Activated T-helper 1 cell treated with anti-CD3 and anti-CD28 coated beads, Interleukin-2, amount 50 U/mL, for 16 hours (primary cell): ENCODE measurements around the gene ERI3.

ENCODE experiments used
- DNase-seq, 2 donors: peaks; one replicate each; pipeline ENCODE4 v3.0.0-alpha.2; 2020; ENCODE audit warnings: low read depth in 1 of 2, low spot score in 1 of 2

ERI3 gene

DNA sequence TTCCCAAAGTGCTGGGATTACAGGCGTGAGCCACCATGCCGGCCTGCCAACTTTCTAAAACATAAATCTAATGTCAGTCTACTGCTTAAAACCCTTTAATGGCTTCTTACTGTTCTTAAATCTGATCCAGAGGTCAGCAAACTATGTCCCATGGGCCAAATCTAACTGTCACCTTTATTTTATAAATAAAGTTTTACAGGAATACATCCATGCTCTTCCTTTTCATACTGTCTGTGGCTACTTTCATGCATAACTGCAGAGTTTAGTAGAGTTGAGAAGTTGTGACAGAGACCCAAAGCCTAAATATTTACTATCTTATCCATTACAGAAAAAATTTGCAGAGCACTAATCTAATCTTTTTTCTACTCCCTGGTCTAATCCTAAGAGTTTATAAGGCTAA, 3.8 kb downstream of the ERI3 start:
- DNase-seq, result no peak

DNA sequence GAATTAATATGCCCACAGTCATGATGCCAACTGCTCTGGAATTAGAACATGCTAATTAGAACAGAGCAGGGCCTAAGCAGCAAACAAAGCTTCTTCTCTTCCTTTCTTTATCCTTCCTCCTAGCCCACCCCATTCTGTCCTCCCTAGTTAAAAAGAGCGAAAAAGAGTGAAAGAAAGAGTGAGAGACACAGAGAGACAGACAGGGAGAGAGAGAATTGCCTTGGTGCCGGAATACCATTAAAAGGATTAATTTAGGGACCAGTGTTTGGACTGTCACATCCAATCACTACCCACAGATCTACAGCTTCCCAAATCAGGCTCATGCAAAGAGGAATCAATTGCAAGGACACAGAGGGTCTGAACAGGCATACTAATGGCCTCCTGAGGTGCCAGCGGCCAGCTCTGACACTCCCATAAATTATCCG, 7.0 kb downstream of the ERI3 start:
- no peak for DNase-seq

DNA sequence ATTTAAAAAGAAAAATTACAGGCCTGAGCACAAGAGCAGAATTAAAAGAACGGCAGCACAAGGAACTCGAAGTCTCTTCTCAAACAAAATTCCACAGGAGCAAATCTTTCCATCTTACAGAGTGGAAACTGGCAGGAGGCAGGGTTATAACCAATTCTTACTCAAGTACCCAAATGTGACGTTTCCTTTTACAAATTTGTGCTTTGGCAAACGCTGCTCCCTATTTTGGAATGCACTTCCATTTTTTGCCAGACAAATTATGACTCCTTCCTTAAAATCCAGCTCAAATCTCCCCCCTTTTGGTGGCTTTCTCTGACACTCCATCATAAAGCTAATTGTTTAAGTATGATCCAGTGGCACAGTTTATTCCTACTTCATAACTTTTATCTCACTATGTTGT, 7.8 kb downstream of the ERI3 start:
- DNase-seq, result no peak

DNA sequence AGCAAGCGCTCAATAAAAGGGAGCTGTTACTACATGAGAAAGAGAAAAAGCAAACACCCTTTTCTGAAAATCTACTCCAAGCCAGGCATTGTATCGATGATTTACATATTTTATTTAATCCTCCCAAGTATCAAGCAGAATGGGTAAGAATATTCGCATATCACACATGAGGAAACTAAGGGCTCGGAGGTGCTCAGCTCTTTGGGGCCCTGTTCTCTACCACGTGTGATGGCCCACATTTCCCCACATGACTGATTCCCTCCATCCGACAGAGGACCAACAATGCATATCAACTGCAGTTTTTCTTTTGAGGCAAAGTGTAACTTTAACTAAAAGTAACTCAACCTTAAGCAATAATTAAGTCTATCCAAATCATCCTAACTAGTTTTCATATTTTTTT, 8.2 kb downstream of the ERI3 start:
- no peak for DNase-seq

DNA sequence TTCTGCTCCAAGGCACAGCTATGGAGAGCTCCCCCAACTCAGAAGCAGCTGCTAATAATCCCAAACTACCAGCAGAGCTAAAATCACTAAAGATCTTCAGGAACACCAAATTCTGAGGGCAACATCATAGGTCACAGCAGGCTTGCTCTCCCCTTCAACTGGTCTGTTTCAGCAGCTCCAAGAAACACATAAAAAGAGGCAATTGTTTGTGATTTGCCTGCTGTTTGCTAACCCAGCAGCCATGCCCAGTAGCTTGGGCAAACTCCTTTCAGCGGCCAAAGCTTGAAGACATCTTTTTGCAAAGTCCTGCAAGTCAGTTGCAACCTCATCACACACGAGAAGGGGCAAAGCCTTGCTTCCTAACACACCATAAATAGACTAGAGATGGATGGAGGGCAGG, 8.9 kb downstream of the ERI3 start:
- DNase-seq, result no peak

DNA sequence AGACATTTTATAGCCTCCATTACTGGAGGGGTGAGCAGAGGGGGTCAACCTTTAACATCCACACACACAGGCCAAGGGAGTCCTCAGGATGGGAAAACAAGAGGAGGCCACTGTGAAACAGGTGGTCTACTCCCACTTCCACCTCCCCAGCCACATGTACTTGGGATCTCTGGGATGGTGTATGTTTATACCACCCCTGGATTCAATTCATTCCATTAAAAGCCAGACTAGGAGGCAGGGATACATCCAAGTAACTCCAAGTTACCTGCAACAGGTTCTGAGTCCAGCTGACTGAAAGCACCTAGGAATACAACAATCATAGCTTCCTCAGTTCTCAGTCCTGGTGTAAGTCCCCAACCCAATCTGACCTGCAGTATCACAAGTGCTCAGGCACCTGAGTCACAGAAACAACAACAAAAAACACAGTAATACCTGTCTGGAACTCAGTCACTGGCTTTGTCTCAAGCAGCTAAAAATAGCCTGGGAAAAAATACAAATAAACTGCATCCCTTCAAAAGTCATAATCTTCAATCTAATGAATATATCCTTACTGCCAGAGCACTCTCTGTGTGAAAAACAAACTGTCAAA, 9.8 kb downstream of the ERI3 start:
- no peak for DNase-seq

DNA sequence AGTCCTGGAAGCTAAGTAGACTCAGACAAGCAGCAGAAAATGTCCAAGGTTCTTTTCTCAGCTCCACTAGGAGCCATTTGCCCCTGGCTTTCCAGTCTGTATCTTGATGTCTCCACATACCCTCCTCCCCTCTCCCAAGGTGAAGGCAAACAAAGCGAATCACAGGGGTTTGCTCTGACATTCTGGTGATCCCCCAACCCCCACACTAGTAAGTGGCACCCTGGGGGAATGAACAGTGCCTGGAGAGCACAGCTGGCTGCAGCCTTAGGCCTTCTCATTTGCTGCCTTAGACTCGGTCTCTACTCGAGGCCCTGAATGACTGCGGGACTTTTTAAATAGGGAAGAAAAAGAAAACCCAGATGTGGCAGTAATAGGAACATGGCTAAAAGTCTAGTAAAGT, 15.3 kb downstream of the ERI3 start:
- no peak for DNase-seq

DNA sequence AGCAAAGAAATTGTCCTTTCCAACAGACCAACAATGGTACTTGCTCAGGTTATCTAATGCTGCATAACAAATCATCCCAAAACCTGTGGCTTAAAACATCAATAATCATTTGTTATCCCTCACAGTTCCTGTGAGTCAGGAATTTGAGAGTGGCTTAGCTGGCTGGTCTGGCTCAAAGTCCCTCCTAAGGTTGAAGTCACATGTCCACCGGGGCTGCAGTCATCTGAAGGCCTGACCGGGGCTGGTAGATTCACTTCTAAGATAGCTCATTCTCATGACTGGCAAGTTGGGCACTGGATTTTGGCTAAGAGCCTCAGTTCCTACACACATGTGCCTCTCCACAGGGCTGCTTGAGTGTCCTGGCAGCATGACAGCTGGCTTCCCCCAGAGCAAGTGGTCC, 16.9 kb downstream of the ERI3 start:
- DNase-seq, result no peak

DNA sequence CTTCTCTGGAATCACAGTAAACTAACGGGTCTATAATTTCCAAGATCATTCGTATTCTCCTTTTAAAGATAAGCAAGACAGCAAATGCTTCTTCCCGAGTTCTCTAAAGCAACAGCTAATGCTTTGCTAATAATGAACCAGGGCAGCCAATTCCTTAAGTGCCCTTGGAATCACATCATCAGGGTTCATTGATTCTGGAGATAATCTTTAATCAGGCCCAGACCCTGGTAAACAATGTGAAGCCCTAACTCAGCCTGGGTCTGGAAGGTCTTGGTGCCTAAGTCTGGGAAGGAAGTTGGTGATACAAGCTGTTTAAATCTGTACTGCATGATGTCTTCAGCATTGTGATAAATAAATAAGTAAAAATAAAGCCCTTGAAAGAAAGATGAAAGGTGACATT, 18.4 kb downstream of the ERI3 start:
- DNase-seq, result no peak

DNA sequence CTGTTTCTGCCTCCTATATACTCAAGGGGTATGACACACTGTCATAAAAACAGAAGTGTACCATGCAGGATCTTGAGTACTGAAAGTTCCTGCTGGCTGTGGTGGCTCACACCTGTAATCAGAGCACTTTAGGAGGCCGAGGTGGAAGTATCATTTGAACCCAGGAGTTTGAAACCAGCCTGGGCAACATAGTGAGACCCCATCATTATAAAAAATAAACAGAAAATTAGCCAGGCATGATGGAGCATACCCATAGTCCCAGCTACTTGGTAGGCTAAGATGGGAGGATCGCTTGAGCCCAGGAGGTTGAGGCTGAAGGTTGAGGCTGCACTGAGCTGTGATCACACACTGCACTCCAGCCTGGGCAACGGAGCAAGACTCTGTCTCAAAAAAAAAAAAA, 20.1 kb downstream of the ERI3 start:
- DNase-seq, result no peak

DNA sequence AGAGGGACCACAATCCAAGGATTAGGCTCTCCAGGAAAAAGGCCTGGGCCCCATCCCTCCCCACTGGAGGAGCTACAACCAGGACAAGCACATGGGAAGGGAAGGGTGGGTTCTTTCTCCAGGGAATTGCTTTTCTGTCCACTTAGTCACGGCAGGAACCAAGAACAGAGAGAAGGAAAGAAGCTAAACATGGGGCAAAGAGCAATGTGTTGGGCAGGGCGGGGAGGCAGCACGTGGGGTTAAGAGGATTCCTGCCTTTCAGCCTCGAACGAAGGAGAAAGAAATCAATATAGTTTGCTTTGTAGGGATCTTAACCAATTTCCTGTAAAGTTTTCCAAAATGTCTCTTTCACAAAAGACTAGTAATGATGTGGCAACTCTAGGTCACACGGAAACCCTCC, 21.7 kb downstream of the ERI3 start:
- DNase-seq, result no peak

DNA sequence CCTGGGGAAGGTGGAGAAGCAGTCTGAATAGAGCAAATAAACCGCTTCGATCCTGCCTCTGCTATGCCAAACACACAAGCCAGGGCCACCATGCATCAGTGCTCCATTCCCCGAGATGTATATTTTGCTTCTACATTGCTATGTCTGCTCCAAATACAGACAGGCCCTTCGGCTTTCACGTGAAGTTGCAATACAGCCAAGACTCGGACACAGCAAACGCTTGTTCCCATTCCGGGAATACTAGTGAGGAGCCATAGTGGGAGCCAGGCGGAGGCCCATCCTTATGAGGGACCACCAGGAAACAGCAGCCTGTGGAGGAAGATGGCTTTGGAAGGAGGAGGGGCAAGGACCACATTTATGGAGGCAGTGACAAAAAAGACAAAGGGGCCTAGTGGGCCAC, 22.6 kb downstream of the ERI3 start:
- DNase-seq, result no peak

DNA sequence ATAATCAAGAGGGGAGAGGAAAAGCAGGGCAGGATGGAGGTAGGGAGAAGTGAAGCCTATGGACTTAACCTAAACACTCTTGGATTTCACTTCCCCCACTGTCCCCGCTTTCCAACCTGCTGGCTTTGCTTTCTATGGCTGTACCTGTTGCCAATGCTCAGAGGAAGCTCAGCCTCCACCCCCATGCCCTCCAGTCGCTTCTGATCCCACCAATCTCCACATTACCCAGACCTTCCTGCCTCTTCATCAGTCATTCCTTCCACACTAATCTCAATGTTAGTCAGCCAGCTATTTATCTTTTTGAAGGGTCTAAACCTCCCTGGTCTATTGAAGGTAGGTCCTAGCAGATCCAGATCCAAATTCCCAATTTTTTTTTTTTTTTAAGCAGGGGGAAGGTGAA, 24.1 kb downstream of the ERI3 start:
- no peak for DNase-seq

DNA sequence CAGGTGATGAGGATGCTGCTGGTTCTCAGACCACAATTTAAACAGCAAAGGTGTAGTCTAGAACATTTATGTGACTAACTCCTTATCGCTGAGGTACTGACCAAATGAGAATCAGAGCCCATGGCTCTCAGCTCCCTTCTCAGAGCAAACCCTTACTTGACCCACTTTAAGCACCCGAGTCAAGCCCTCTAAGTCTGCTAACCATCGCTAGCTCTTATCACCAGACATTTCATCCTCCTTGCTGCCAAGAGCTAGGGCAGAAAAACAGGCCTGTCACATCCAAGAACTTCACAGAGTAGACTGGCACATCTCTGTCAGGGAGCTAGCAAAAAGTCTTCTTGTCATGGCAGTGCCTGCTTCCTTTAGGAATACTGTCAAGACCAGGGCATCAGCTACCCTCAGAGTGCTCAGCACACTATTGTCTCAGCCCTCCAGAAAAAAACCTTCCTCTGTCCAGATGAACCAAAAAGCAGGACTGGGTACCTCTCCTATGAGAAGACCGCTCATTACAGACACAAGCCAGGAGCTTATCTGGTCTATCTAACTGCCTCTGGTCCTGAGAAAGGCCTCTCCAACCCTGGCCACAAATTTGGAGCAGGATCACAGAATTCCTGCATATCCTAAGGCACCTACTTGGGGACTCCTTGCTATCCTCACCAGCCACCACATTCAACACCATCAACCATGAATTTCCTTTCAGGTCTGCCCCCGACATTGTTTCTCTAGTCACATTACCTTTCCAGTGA, 26.2 kb downstream of the ERI3 start:
- no peak for DNase-seq

DNA sequence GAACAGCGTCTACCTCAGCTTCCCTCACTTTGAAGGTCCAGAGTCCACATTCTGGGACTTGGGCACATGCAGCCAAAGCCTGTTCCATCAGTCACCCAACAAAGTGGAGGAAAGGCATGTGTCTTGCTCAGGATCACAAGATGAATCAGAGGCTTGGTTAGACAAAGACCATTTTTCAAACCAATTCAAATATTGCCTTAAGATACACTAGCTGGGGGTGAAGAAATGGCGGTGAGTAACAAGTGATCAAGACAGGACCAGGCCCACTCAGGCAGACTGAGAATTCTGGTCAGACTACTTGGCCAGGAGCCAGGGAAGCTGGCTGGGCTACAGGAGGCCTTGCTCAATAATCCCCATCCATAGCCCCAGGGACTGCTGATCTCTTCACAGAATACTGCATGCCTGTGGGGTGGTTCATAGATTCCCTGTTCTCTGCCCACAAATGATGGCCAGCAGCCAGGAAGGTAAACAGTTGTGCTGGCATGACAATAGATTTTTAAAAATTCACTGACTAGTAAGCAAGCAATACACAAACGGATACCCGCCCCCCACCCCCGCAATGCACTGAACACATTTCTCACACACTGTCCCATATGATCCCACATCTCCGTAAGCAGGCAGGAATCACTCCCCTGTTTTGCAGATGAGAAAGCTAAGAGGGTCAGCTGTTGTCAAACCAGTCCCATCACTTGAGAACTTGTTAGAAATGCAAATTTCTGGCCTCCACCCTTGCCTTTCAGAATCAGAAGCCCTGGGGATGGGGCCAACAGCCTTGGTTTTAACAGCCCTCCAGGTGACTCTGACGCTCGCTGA, 27.2 kb downstream of the ERI3 start:
- no peak for DNase-seq

DNA sequence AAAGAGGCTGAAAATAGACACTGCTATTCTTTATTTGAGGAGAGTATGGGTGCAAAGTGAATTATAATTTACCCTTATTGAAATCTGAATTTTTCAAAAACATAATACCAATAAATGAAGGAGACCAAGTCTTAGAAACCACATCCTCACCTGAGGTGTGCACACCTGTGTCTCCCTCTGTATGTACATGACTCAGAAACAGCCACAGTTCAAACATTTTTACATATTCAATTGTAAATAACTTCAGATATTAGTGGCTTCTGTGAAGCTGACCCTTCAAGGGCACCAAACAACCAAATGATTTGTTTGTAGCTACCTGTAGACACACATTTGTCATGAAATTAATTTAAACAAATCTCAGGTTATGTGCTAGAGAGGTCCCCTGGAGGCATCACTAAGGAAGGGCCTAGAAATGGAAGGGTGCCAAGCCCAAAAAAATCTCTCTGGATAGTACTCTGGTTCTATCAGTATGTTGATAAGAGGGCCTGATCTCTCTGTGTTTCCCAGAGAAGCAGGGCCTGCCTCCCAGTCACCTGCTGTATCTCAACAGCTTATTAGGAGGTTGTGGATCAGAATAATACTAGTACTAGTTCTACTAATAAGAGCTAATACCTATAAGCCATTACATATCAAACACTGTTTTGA, 28.1 kb downstream of the ERI3 start:
- DNase-seq, result no peak

DNA sequence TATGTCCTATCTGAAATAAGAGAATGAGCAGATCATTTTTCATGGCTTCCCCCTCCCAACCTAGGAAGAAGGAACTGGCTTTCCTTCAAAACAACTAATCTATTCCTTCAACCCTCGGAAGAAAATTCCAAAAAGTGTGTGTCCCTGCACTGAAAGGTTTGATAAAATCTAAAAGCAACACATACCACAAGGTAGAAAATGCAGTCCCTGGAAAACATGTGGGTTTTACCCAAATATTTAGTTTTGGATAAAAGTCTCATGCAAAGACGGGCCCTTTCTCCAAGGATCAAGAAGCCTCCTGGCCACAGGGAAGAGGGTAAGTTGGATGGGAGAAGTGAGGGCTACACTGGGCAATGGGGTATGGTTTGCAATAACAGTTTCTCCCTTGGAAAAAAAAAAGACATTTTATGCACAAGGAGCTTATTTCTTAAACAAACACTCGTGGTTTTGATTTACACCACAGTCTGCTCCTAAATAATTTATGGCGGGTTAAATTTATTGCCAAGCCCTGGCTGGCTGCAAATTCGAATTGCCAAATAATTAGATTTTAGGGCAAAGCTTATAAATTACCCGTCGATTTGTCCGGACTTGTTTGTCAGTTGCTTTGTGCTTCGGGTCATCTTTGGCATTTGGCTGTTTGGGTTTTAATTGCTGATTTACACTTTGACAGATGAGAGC, 28.9 kb downstream of the ERI3 start:
- DNase-seq, result no peak

DNA sequence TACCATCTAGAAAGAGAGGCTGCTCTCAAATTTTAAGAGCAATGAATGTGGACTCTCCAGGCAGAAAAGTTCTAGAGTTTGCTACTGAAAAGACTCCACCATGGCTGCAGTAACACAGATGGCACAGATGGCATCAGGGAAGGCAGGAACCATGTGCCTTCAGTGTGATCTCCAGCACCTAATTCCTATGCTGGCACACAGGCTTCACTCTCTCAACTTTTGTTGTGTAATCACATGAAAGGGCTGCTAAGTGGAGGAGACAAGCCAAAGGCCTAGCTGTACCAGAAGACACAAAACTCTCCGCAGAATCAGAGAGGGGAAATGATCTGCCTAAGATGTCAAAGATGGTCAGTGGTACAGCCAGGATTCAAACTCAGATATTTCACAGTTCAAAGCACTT, 31.1 kb downstream of the ERI3 start:
- DNase-seq, result no peak

DNA sequence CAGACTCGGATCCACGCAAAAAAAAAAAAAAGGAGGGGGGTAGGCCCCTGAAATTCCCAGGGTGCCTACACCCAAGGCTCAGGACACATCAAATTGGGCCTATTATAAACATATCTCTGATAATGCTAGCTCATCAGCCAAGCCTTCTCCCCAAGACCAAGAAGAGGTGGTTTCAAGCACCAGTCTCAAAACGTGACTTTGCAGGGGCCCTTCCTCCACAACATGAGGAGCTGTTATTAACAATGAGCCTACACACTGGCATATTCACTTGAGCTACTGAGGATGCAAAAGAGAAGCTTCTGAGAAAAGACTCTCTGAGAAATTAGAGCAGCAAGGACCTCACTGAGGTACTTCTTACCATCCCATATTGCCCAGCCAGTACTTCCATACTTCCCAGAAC, 32.7 kb downstream of the ERI3 start:
- no peak for DNase-seq

DNA sequence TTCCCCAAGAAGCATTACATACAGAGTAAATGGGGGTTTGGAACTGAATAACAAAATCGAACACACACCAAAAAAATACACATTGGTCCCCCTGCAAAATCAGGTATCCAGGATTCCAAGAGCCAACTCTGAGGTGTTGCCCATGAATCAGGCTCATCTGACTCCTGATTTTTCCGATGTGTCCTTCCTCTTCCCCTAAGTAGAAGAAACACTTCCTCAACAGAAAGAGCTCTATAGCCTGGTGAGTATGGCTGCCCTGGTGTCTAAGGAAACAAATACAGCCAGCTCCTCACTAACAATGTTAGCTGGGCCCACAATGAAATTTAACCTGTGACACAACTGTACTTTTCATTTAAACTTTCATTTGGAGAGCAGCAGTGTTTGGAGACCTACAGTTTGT, 33.6 kb downstream of the ERI3 start:
- no peak for DNase-seq
